HG03097 (cell line): Measurements from ENCODE around the gene PSMD8.

Experiments used
- ATAC-seq: cut with Tn5 transposase; IDR thresholded peaks from one replicate; pipeline ENCODE4 v1.9.1; 2021; ENCODE audit not compliant: unreplicated experiment, low FRiP score

PSMD8 gene

GRCh38 chr19:38386300-38386970 lies 12.1 kb downstream of the PSMD8 start:
- no peak for ATAC-seq

- ATAC-seq, result no peak
Measured at GRCh38 chr19:38386971-38387549, 12.7 kb downstream of the PSMD8 start.

- no peak for ATAC-seq
Measured at GRCh38 chr19:38387550-38388348, 13.4 kb downstream of the PSMD8 start, which contains the start of gene GGN. Gene GGN, minus strand, starts transcription at chr19:38388034. Its CDS starts 773 bp downstream, at chr19:38387261.

- no peak for ATAC-seq
Measured at GRCh38 chr19:38388349-38389100, 14.2 kb downstream of the PSMD8 start, which contains the start of gene SPRED3. Gene SPRED3, plus strand, starts transcription at chr19:38388697. Its CDS starts 1,606 bp downstream, at chr19:38390303.

- ATAC-seq, result no peak
Measured at GRCh38 chr19:38389101-38389925, 14.9 kb downstream of the PSMD8 start.

GRCh38 chr19:38389957-38390924 lies 15.9 kb downstream of the PSMD8 start:
- no peak for ATAC-seq

GRCh38 chr19:38391911-38392464 lies 17.6 kb downstream of the PSMD8 start:
- no peak for ATAC-seq

GRCh38 chr19:38392707-38393308 lies 18.4 kb downstream of the PSMD8 start:
- no peak for ATAC-seq

GRCh38 chr19:38394488-38394887 lies 20.1 kb downstream of the PSMD8 start:
- no peak for ATAC-seq

GRCh38 chr19:38395381-38396114 lies 21.2 kb downstream of the PSMD8 start:
- no peak for ATAC-seq

- ATAC-seq, result no peak
Measured at GRCh38 chr19:38399081-38399480, 24.7 kb downstream of the PSMD8 start.

- ATAC-seq, result no peak
Measured at GRCh38 chr19:38399537-38399936, 25.2 kb downstream of the PSMD8 start.

- ATAC-seq, result no peak
Measured at GRCh38 chr19:38400361-38400760, 26.0 kb downstream of the PSMD8 start.

GRCh38 chr19:38401148-38401547 lies 26.8 kb downstream of the PSMD8 start:
- ATAC-seq, result no peak

GRCh38 chr19:38402623-38402966 lies 28.2 kb downstream of the PSMD8 start:
- ATAC-seq, result no peak

GRCh38 chr19:38402967-38403674 lies 28.8 kb downstream of the PSMD8 start, which contains the start of gene FAM98C:
Gene FAM98C, plus strand, starts transcription at chr19:38403093. Its CDS starts 61 bp downstream, at chr19:38403154.
- ATAC-seq, result peak; percentile 71

- no peak for ATAC-seq
Measured at GRCh38 chr19:38404858-38405257, 30.5 kb downstream of the PSMD8 start.
